Body of pancreas (tissue), 4 donors: ENCODE data around the gene ENHO. TPM values are rescaled to one million over a fixed set of nuclear protein-coding genes. Genes with fewer than 3 reads are reported as not detected.
A peak's percentile ranks its signal among the peaks of the same experiment; 100 is the strongest.

ENCODE experiments used
- ATAC-seq: fragments of 150-250 bp; one replicate; pipeline ENCODE4 v1.9.1; 2016
- DNase-seq, 4 donors: peaks; one replicate each; pipeline ENCODE4 v3.0.0-alpha.2; 2019
- H3K27ac ChIP-seq, 4 donors: fragments of 200-600 bp; sonication (generic); 1 replicate in 3 of 4; 2 replicates in 1 of 4; pipeline versions ENCODE4 v1.5.1 to v1.6.1; 2016 to 2019; ENCODE audit warnings: mild to moderate bottlenecking in 1 of 4, mixed read lengths in 1 of 4, moderate library complexity in 1 of 4
- H3K27me3 ChIP-seq, 2 donors: fragments of 200-600 bp; sonication (generic); one replicate each; pipeline ENCODE4 v1.6.0; 2016; ENCODE audit warnings: mild to moderate bottlenecking in 1 of 2
- H3K36me3 ChIP-seq, 2 donors: fragments of 200-600 bp; sonication (generic); replicated peaks in 1 of 2; 2 replicates each; pipeline ENCODE4 v1.5.1; 2016; ENCODE audit warnings: low read depth in 2 of 2; ENCODE audit not compliant: insufficient read depth in 1 of 2
- H3K4me1 ChIP-seq: fragments of 200-600 bp; sonication (generic); one replicate; pipeline ENCODE4 v1.6.0; 2016
- H3K4me3 ChIP-seq, 2 donors: fragments of 200-600 bp; sonication (generic); 1 replicate in 1 of 2; 2 replicates in 1 of 2; pipeline ENCODE4 v1.5.1; 2016 to 2019
- H3K9me3 ChIP-seq, 3 donors: fragments of 200-600 bp; sonication (generic); 1 replicate in 2 of 3; 2 replicates in 1 of 3; pipeline ENCODE4 v1.5.1; 2016
- POLR2A ChIP-seq, 3 donors: fragments of 450-650 bp; IDR thresholded peaks; one replicate each; pipeline ENCODE4 v1.6.1; 2016; ENCODE audit warnings: antibody characterized with exemption in 3 of 3, mild to moderate bottlenecking in 2 of 3
- WGBS, 2 donors: methylation state at CpG; one replicate each; pipeline ENCODE4 v1.1.5; 2017; 5-methylcytosine and 5-hydroxymethylcytosine counted together
- intact Hi-C: fragments of 100-400 bp; cut with DNase I; formaldehyde crosslinking; loops from one replicate; pipeline ENCODE4 v1.15.1; 2023
- total RNA-seq, 2 donors: library from RNA; depleted of rRNA; stranded (reverse); fragments of >200 nt; gene quantifications; one replicate each; pipeline ENCODE4 v1.1.0, GENCODE V29; 2016
- TF ChIP-seq, protein P1 (sequence below), 7 experiments: fragments of 450-650 bp in 4 of 7; fragments of 200-600 bp in 3 of 7; sonication (generic) in 3 of 7; IDR thresholded peaks; one replicate each; pipeline ENCODE4 v1.5.1; 2016 to 2019; ENCODE audit warnings: antibody characterized with exemption in 7 of 7

The ENHO gene
- total RNA-seq, 2 donors from 2014 or later = 2.9 TPM; not detected in 1

GRCh38 chr9:34526026-34526425 lies 3.2 kb upstream of the ENHO start:
- TF ChIP-seq POLR2A (IDR thresholded peaks at IDR 0.05) = no peak
- TF ChIP-seq, protein P1, sequence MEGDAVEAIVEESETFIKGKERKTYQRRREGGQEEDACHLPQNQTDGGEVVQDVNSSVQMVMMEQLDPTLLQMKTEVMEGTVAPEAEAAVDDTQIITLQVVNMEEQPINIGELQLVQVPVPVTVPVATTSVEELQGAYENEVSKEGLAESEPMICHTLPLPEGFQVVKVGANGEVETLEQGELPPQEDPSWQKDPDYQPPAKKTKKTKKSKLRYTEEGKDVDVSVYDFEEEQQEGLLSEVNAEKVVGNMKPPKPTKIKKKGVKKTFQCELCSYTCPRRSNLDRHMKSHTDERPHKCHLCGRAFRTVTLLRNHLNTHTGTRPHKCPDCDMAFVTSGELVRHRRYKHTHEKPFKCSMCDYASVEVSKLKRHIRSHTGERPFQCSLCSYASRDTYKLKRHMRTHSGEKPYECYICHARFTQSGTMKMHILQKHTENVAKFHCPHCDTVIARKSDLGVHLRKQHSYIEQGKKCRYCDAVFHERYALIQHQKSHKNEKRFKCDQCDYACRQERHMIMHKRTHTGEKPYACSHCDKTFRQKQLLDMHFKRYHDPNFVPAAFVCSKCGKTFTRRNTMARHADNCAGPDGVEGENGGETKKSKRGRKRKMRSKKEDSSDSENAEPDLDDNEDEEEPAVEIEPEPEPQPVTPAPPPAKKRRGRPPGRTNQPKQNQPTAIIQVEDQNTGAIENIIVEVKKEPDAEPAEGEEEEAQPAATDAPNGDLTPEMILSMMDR (IDR thresholded peaks at IDR 0.05) = no peak
- ATAC-seq (no peak), DNase-seq (no peak)
- Histone ChIP-seq H3K4me1 (peaks cover 11% of the 10 kb centered on the region), H3K9me3 (no peaks in the 10 kb centered on the region), H3K27ac (no peak overlapping the region), H3K27me3 (no peaks in the 10 kb centered on the region), H3K36me3 (no peaks in the 10 kb centered on the region), H3K4me3 (no peak overlapping the region)
- intact Hi-C loops = no loop called here
- 58 to 69% methylated on average over 2 of the region's 2 CpGs for WGBS, 2 donors

DNA sequence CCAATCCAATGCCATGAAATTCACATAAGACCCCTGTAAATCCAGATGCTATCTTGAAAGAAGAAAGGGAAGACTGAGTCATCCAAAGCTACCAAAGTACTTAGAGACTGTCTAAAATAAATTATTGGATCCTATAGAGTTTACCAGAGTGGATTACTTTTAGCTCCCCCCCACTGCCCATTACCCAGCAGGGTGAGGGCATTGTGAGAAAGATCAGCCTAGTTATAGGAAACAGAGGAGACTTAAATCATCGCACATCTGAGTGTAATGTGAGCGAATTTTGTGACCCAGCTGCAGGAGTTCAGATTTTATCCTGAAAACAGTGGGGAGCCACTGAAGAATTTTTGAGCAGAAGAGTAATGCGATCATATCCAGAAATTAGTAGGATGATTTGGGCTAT lies 1.6 kb upstream of the ENHO start:
- Histone ChIP-seq H3K27ac (no peak overlapping the region), H3K4me3 (no peak overlapping the region), H3K36me3 (no peaks in the 10 kb centered on the region), H3K9me3 (no peaks in the 10 kb centered on the region), H3K4me1 (peaks cover 11% of the 10 kb centered on the region), H3K27me3 (no peaks in the 10 kb centered on the region)
- no peak for TF ChIP-seq POLR2A (IDR thresholded peaks at IDR 0.05)
- TF ChIP-seq, protein P1 (IDR thresholded peaks at IDR 0.05) = no peak
- DNase-seq (no peak), ATAC-seq (no peak)
- intact Hi-C loops = no loop called here
- WGBS, 2 donors = 80 to 93% methylated on average over 3 of the region's 3 CpGs

DNA sequence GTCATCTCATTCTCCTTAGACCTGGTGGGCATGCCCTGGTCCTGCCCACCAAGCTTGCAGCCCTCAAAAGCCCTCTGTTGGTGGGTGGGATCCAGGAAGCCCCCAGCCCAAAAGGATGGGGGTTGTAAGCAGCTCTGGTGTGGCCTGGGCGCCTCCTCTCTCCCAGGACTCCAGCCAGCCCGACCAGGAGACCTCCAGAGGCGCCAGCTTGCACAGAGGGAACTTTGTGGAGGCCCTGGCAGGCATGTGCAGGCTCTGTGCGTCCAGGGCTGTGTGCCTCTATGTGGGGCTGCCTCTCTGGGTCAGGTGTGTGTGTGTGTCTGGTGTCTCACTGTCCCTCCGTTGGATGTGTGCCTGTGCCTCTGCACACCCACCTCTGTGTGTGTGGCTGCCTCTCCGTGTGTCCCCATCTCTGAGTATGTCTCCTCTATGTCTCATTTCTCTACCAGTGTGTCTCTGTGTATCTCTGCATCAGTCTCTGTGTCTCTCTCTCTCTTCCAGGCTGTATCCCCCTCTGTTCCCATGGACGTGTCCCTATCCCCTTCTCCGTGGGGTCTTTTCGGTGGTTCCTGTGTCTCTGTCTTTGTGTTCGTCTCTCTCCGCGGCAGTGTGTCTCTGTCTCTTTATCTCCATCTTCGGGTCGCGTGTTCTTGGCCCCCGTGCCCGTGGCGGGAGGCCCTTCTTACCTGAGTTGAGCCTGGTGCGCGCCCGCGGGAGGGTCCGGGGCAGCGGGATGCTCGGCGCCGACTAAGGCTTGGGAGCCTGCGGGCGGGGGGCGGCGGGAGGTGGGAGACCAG lies 501 bp downstream of the ENHO start:
- Histone ChIP-seq H3K36me3 (no peaks in the 10 kb centered on the region), H3K4me1 (peaks cover 11% of the 10 kb centered on the region), H3K27me3 (no peaks in the 10 kb centered on the region), H3K27ac (peak overlapping the region in 1 of 4 donors; percentile 34), H3K9me3 (no peaks in the 10 kb centered on the region), H3K4me3 (no peak overlapping the region)
- TF ChIP-seq, protein P1 (IDR thresholded peaks at IDR 0.05) = no peak
- TF ChIP-seq POLR2A (IDR thresholded peaks at IDR 0.05) = no peak
- intact Hi-C loops = no loop called here
- DNase-seq (peak in 1 of 4 donors; percentile 26), ATAC-seq (no peak)
- 16 to 17% methylated on average over 18 to 31 of the region's 31 CpGs for WGBS, 2 donors

GRCh38 chr9:34521406-34522045 lies 1.3 kb downstream of the ENHO start:
- Histone ChIP-seq H3K27ac (no peak overlapping the region), H3K4me1 (peaks cover 11% of the 10 kb centered on the region), H3K4me3 (no peak overlapping the region), H3K27me3 (no peaks in the 10 kb centered on the region), H3K9me3 (no peaks in the 10 kb centered on the region), H3K36me3 (no peaks in the 10 kb centered on the region)
- TF ChIP-seq POLR2A (IDR thresholded peaks at IDR 0.05) = no peak
- TF ChIP-seq, protein P1 (IDR thresholded peaks at IDR 0.05) = no peak
- intact Hi-C loops = no loop called here
- DNase-seq (no peak), ATAC-seq (no peak)
- 93 to 95% methylated on average over 11 of the region's 11 CpGs for WGBS, 2 donors
